Measurements from ENCODE around the gene ZNF8. TPM values are rescaled to one million over a fixed set of nuclear protein-coding genes. Genes with fewer than 3 reads are reported as not detected.

Gene ZNF8
- total and polyA plus RNA-seq, 2 donors (not counting 1 experiment from before 2014, with no cell fraction given) = 3.4 to 8.0 TPM

Small RNAs within 50 kb of the gene (small RNA-seq; reads per million reads assigned to genes)
- not detected for gene MIR6806 (ENCODE audit: insufficient read length, low read depth, low replicate concordance)

Other genes starting within 250 kb of the ZNF8 start
- not detected in 2 replicates for gene ZSCAN1, start 244.9 kb upstream of the ZNF8 start, total RNA-seq
- 0.13 TPM in 1 of 2 replicates, not detected in the other for gene ZSCAN1, start 244.9 kb upstream of the ZNF8 start, polyA plus RNA-seq
- gene ZNF135, start 219.7 kb upstream of the ZNF8 start, total RNA-seq = 10.0 and 10.1 TPM in 2 replicates
- 8.9 and 9.2 TPM in 2 replicates for gene ZNF135, start 219.7 kb upstream of the ZNF8 start, polyA plus RNA-seq
- gene ZSCAN18, start 180.7 kb upstream of the ZNF8 start, total RNA-seq = 84.9 and 90.5 TPM in 2 replicates
- gene ZSCAN18, start 180.7 kb upstream of the ZNF8 start, polyA plus RNA-seq = 81.0 and 134 TPM in 2 replicates
- 12.5 and 17.6 TPM in 2 replicates for gene ZNF329, start 128.2 kb upstream of the ZNF8 start, total RNA-seq
- gene ZNF329, start 128.2 kb upstream of the ZNF8 start, polyA plus RNA-seq = 5.4 and 8.0 TPM in 2 replicates
- 83.7 and 85.4 TPM in 2 replicates for gene ZNF274, start 95.9 kb upstream of the ZNF8 start, total RNA-seq
- 51.5 and 53.3 TPM in 2 replicates for gene ZNF274, start 95.9 kb upstream of the ZNF8 start, polyA plus RNA-seq
- 65.7 and 75.2 TPM in 2 replicates for gene ZNF544, start 50.0 kb upstream of the ZNF8 start, total RNA-seq
- 37.1 and 41.4 TPM in 2 replicates for gene ZNF544, start 50.0 kb upstream of the ZNF8 start, polyA plus RNA-seq
- gene ERVK3-1, start 26.4 kb downstream of the ZNF8 start, total RNA-seq = 79.0 and 80.2 TPM in 2 replicates
- 80.7 and 113 TPM in 2 replicates for gene ERVK3-1, start 26.4 kb downstream of the ZNF8 start, polyA plus RNA-seq
- gene ZSCAN22, start 48.0 kb downstream of the ZNF8 start, total RNA-seq = 7.1 TPM in 2 replicates
- gene ZSCAN22, start 48.0 kb downstream of the ZNF8 start, polyA plus RNA-seq = 2.2 and 2.8 TPM in 2 replicates
- 18.4 and 23.7 TPM in 2 replicates for gene A1BG, start 74.5 kb downstream of the ZNF8 start, total RNA-seq
- gene A1BG, start 74.5 kb downstream of the ZNF8 start, polyA plus RNA-seq = 28.4 and 52.6 TPM in 2 replicates
- gene ZNF497, start 83.8 kb downstream of the ZNF8 start, total RNA-seq = 2.7 and 4.4 TPM in 2 replicates
- gene ZNF497, start 83.8 kb downstream of the ZNF8 start, polyA plus RNA-seq = 1.6 and 1.9 TPM in 2 replicates
- gene ZNF837, start 102.1 kb downstream of the ZNF8 start, total RNA-seq = 3.1 and 4.2 TPM in 2 replicates
- gene ZNF837, start 102.1 kb downstream of the ZNF8 start, polyA plus RNA-seq = 3.0 and 4.9 TPM in 2 replicates
- gene RPS5, start 108.3 kb downstream of the ZNF8 start, total RNA-seq = 1,234 and 1,311 TPM in 2 replicates
- 3,725 and 4,330 TPM in 2 replicates for gene RPS5, start 108.3 kb downstream of the ZNF8 start, polyA plus RNA-seq
- 0.49 TPM in 1 of 2 replicates, not detected in the other for gene RNF225, start 116.7 kb downstream of the ZNF8 start, total RNA-seq
- gene RNF225, start 116.7 kb downstream of the ZNF8 start, polyA plus RNA-seq = not detected in 2 replicates
- 12.3 and 14.0 TPM in 2 replicates for gene ZNF584, start 129.7 kb downstream of the ZNF8 start, total RNA-seq
- 1.5 and 3.0 TPM in 2 replicates for gene ZNF584, start 129.7 kb downstream of the ZNF8 start, polyA plus RNA-seq
- 14.7 and 15.2 TPM in 2 replicates for gene ZNF132, start 161.2 kb downstream of the ZNF8 start, total RNA-seq
- 0.72 and 1.6 TPM in 2 replicates for gene ZNF132, start 161.2 kb downstream of the ZNF8 start, polyA plus RNA-seq
- gene ZNF324B, start 172.7 kb downstream of the ZNF8 start, total RNA-seq = 15.0 and 17.4 TPM in 2 replicates
- gene ZNF324B, start 172.7 kb downstream of the ZNF8 start, polyA plus RNA-seq = 4.7 and 5.6 TPM in 2 replicates
- 17.6 and 21.0 TPM in 2 replicates for gene ZNF324, start 188.1 kb downstream of the ZNF8 start, total RNA-seq
- 12.8 and 14.2 TPM in 2 replicates for gene ZNF324, start 188.1 kb downstream of the ZNF8 start, polyA plus RNA-seq
- 15.0 and 18.5 TPM in 2 replicates for gene ZNF446, start 197.4 kb downstream of the ZNF8 start, total RNA-seq
- gene ZNF446, start 197.4 kb downstream of the ZNF8 start, polyA plus RNA-seq = 12.9 and 18.9 TPM in 2 replicates
- gene SLC27A5, start 233.0 kb downstream of the ZNF8 start, total RNA-seq = 11.8 and 14.1 TPM in 2 replicates
- 6.9 and 8.9 TPM in 2 replicates for gene SLC27A5, start 233.0 kb downstream of the ZNF8 start, polyA plus RNA-seq
- 20.9 and 28.4 TPM in 2 replicates for gene ZBTB45, start 240.9 kb downstream of the ZNF8 start, total RNA-seq
- gene ZBTB45, start 240.9 kb downstream of the ZNF8 start, polyA plus RNA-seq = 11.4 and 12.6 TPM in 2 replicates